GM12873 (cell line): ENCODE results near the gene EEFSEC.

Source experiments
- CTCF ChIP-seq: IDR thresholded peaks from 2 replicates; pipeline ENCODE4 v1.5.1; 2012; ENCODE audit warnings: low read depth, mild to moderate bottlenecking, moderate library complexity, low read length, control low read depth; ENCODE audit not compliant: insufficient read depth; ENCODE audit errors: missing control alignments

EEFSEC gene

GRCh38 chr3:128252083-128252482 is 98.8 kb downstream of the EEFSEC start:
- TF ChIP-seq CTCF: no peak

- no peak for TF ChIP-seq CTCF
Measured at GRCh38 chr3:128253150-128253549, 99.9 kb downstream of the EEFSEC start.

GRCh38 chr3:128254066-128254590 is 100.8 kb downstream of the EEFSEC start:
- no peak for TF ChIP-seq CTCF

- TF ChIP-seq CTCF: no peak
Measured at GRCh38 chr3:128254967-128255366, 101.7 kb downstream of the EEFSEC start.

GRCh38 chr3:128256131-128256530 is 102.8 kb downstream of the EEFSEC start:
- no peak for TF ChIP-seq CTCF

GRCh38 chr3:128257632-128258031 is 104.4 kb downstream of the EEFSEC start:
- TF ChIP-seq CTCF: no peak

GRCh38 chr3:128260275-128260674 is 107.0 kb downstream of the EEFSEC start:
- TF ChIP-seq CTCF: no peak
